SK-N-SH (cell line): ENCODE results near the gene MALRD1. TPM values are rescaled to one million over a fixed set of nuclear protein-coding genes. Genes with fewer than 3 reads are reported as not detected.

Experiments
- CTCF ChIA-PET: fragments of 300-600, 350-600 bp; formaldehyde crosslinking; extraction: SDS; loops from one replicate; lab custom pipeline; 2021; lab: Yijun Ruan, JAX
- POLR2A ChIA-PET: fragments of 350-600 bp; sonication (Branson Sonifier 250); formaldehyde crosslinking; extraction: SDS; loops from one replicate; lab custom pipeline; 2020; ENCODE audit warnings: antibody characterized with exemption, inconsistent platforms; lab: Yijun Ruan, JAX
- DNase-seq: peaks from one replicate; pipeline ENCODE4 v3.0.0; 2012
- H2AFZ ChIP-seq: fragments of 200-600 bp; sonication (generic); 2 replicates; pipeline ENCODE4 v1.8.1; 2016; ENCODE audit warnings: antibody characterized with exemption, mild to moderate bottlenecking, low read depth
- H3F3A ChIP-seq: fragments of 200-600 bp; sonication (generic); replicated peaks from 2 replicates; pipeline ENCODE3; 2016; ENCODE audit warnings: antibody characterized with exemption, mild to moderate bottlenecking; ENCODE audit not compliant: insufficient read depth
- H3K27ac ChIP-seq, 2 experiments: fragments of 200-500 bp in 1 of 2; fragments of 200-600 bp in 1 of 2; sonication (Bioruptor generic) in 1 of 2; sonication (generic), shearing (Covaris generic) in 1 of 2; 2 replicates each; pipeline versions ENCODE4 v1.5.1 to v1.6.1; 2014 to 2016; ENCODE audit warnings: low read depth in 2 of 2, inconsistent platforms in 1 of 2, low read length in 1 of 2, mild to moderate bottlenecking in 1 of 2, mixed read lengths in 1 of 2
- H3K27me3 ChIP-seq: fragments of 200-600 bp; sonication (generic), shearing (Covaris generic); 2 replicates; pipeline ENCODE4 v1.6.1; 2016; ENCODE audit warnings: mixed run types; ENCODE audit not compliant: insufficient read depth
- H3K36me3 ChIP-seq, 2 experiments: fragments of 200-500 bp in 1 of 2; fragments of 200-600 bp in 1 of 2; sonication (Bioruptor generic) in 1 of 2; sonication (generic) in 1 of 2; replicated peaks in 1 of 2; 2 replicates each; pipeline versions ENCODE3 to v1.5.1; 2014 to 2016; ENCODE audit warnings: low read length in 1 of 2, mild to moderate bottlenecking in 1 of 2; ENCODE audit not compliant: insufficient read depth in 2 of 2, control insufficient read depth in 1 of 2
- H3K4me1 ChIP-seq, 2 experiments: fragments of 200-500 bp in 1 of 2; fragments of 200-600 bp in 1 of 2; sonication (Bioruptor generic) in 1 of 2; sonication (generic), shearing (Covaris generic) in 1 of 2; 2 replicates each; pipeline versions ENCODE4 v1.5.1 to v1.6.1; 2014 to 2016; ENCODE audit warnings: low read depth in 1 of 2, low read length in 1 of 2, mixed run types in 1 of 2; ENCODE audit not compliant: insufficient read depth in 2 of 2, control insufficient read depth in 1 of 2
- H3K4me2 ChIP-seq: fragments of 200-600 bp; sonication (generic), shearing (Covaris generic); 2 replicates; pipeline ENCODE4 v1.6.1; 2017; ENCODE audit warnings: mixed run types
- H3K4me3 ChIP-seq, 2 experiments: fragments of 200-500 bp in 1 of 2; fragments of 200-600 bp in 1 of 2; sonication (Bioruptor generic) in 1 of 2; sonication (generic), shearing (Covaris generic) in 1 of 2; 2 replicates each; pipeline versions ENCODE4 v1.5.1 to v1.8.1; 2014 to 2016; ENCODE audit warnings: low read depth in 2 of 2, inconsistent platforms in 1 of 2, low read length in 1 of 2, mild to moderate bottlenecking in 1 of 2, mixed read lengths in 1 of 2, moderate library complexity in 1 of 2
- H3K79me2 ChIP-seq: fragments of 200-600 bp; sonication (generic); 2 replicates; pipeline ENCODE4 v1.8.1; 2017; ENCODE audit warnings: mild to moderate bottlenecking; ENCODE audit not compliant: insufficient read depth
- H3K9ac ChIP-seq: fragments of 200-600 bp; sonication (generic); 2 replicates; pipeline ENCODE4 v1.6.1; 2017; ENCODE audit warnings: mixed run types
- H3K9me2 ChIP-seq: fragments of 200-600 bp; sonication (generic); 2 replicates; pipeline ENCODE4 v1.6.1; 2017; ENCODE audit warnings: mixed run types
- H3K9me3 ChIP-seq: fragments of 200-600 bp; sonication (generic); 2 replicates; pipeline ENCODE4 v1.6.1; 2017; ENCODE audit warnings: mixed run types, mild to moderate bottlenecking, moderate library complexity
- H4K20me1 ChIP-seq: fragments of 200-600 bp; sonication (generic); 2 replicates; pipeline ENCODE4 v1.6.1; 2017; ENCODE audit warnings: mild to moderate bottlenecking, mixed run types; ENCODE audit not compliant: insufficient read depth
- CHD2 ChIP-seq: fragments of 150-350 bp; IDR thresholded peaks from 2 replicates; pipeline ENCODE4 v1.6.1; 2018; ENCODE audit warnings: low read length; ENCODE audit not compliant: partially characterized antibody
- FOSL2 ChIP-seq: IDR thresholded peaks from 2 replicates; pipeline ENCODE4 v1.4.0; 2012; ENCODE audit warnings: low read depth, mild to moderate bottlenecking, moderate library complexity, borderline replicate concordance
- FOXJ3 ChIP-seq: sonication (generic); formaldehyde crosslinking; IDR thresholded peaks from 2 replicates; pipeline ENCODE4 v1.5.1; 2020; ENCODE audit warnings: mild to moderate bottlenecking, missing genetic modification reagents
- IRF3 ChIP-seq: fragments of 150-350 bp; IDR thresholded peaks from 2 replicates; pipeline ENCODE4 v1.6.1; 2016; ENCODE audit warnings: mild to moderate bottlenecking, low read depth, low read length
- JUND ChIP-seq: IDR thresholded peaks from 2 replicates; pipeline ENCODE4 v1.4.0; 2012
- MAX ChIP-seq: IDR thresholded peaks from 2 replicates; pipeline ENCODE4 v1.4.0; 2012; ENCODE audit warnings: low read depth
- MXI1 ChIP-seq: IDR thresholded peaks from 2 replicates; pipeline ENCODE4 v1.6.1; 2012; ENCODE audit warnings: mild to moderate bottlenecking, low read depth, low read length, improper control_type of control experiment
- NFIC ChIP-seq: IDR thresholded peaks from 2 replicates; pipeline ENCODE4 v1.4.0; 2012; ENCODE audit warnings: borderline replicate concordance
- PBX3 ChIP-seq: IDR thresholded peaks from 2 replicates; pipeline ENCODE4; 2012
- RAD21 ChIP-seq: IDR thresholded peaks from 2 replicates; pipeline ENCODE4 v1.6.1; 2012; ENCODE audit warnings: mild to moderate bottlenecking, low read length
- REST ChIP-seq: IDR thresholded peaks from 2 replicates; pipeline ENCODE4 v1.6.1; 2012; ENCODE audit warnings: mild to moderate bottlenecking, low read depth, low read length, moderate library complexity
- RFX5 ChIP-seq: IDR thresholded peaks from 2 replicates; pipeline ENCODE4 v1.6.1; 2012; ENCODE audit warnings: mild to moderate bottlenecking, improper control_type of control experiment, low read length
- RXRA ChIP-seq: IDR thresholded peaks from 2 replicates; pipeline ENCODE4 v1.4.0; 2012; ENCODE audit warnings: low read depth, mild to moderate bottlenecking, borderline replicate concordance
- SIN3A ChIP-seq: IDR thresholded peaks from 2 replicates; pipeline ENCODE4 v1.6.1; 2012; ENCODE audit warnings: low read depth, mild to moderate bottlenecking, low read length, moderate library complexity, borderline replicate concordance
- SMC3 ChIP-seq: IDR thresholded peaks from 2 replicates; pipeline ENCODE4 v1.6.1; 2012; ENCODE audit warnings: low read depth, low read length, improper control_type of control experiment
- TAF1 ChIP-seq: IDR thresholded peaks from 2 replicates; pipeline ENCODE4 v1.6.1; 2012; ENCODE audit warnings: low read depth, mild to moderate bottlenecking, low read length, moderate library complexity, borderline replicate concordance
- TEAD4 ChIP-seq: IDR thresholded peaks from 2 replicates; pipeline ENCODE4 v1.4.0; 2012; ENCODE audit warnings: mild to moderate bottlenecking, borderline replicate concordance; ENCODE audit not compliant: insufficient read depth
- USF2 ChIP-seq: fragments of 150-350 bp; IDR thresholded peaks from 2 replicates; pipeline ENCODE4 v1.6.1; 2017; ENCODE audit warnings: antibody characterized with exemption, low read length, low read depth, borderline replicate concordance
- YY1 ChIP-seq: IDR thresholded peaks from 2 replicates; pipeline ENCODE4 v1.4.0; 2012; ENCODE audit warnings: low read depth, mild to moderate bottlenecking
- ZBTB33 ChIP-seq: IDR thresholded peaks from 2 replicates; pipeline ENCODE4 v1.4.0; 2012; ENCODE audit warnings: low read depth, borderline replicate concordance
- WGBS: methylation state at CpG from one replicate; pipeline ENCODE4 v1.1.6; 2017; ENCODE audit warnings: low lambda C conversion rate; 5-methylcytosine and 5-hydroxymethylcytosine counted together
- polyA plus RNA-seq, 3 experiments: library from polyadenylated mRNA; depleted of rRNA; stranded (reverse); fragments of >200 nt; gene quantifications; 2 replicates each; pipeline ENCODE4 v1.2.3, GENCODE V29; 2012

Gene MALRD1
- polyA plus RNA-seq, 1 of the 3 experiments (the other 2 are of a cell fraction): not detected

- no peaks in the 10 kb centered on the region for H3K36me3 ChIP-seq
- no peak overlapping the region for H3K4me3 ChIP-seq
- no peak overlapping the region for H3K4me2 ChIP-seq
- no peaks in the 10 kb centered on the region for H3K4me1 ChIP-seq
- H3K9me3 ChIP-seq: no peaks in the 10 kb centered on the region
- no peak overlapping the region for H3K9ac ChIP-seq
- no peaks in the 10 kb centered on the region for H3K27me3 ChIP-seq
- H3K27ac ChIP-seq: no peak overlapping the region
- H3K79me2 ChIP-seq: no peaks in the 10 kb centered on the region
- TF ChIP-seq NFIC (no peak), RFX5 (no peak), SIN3A (no peak), TEAD4 (no peak), REST (no peak), SMC3 (no peak), MXI1 (no peak), FOXJ3 (CRISPR knock-in tag) (no peak)
- TF ChIP-seq, all 33 proteins: peak for 0
- ChIA-PET CTCF (no interaction called here), POLR2A (no interaction called here)
- H2AFZ ChIP-seq: no peak overlapping the region
- no peaks in the 10 kb centered on the region for H3F3A ChIP-seq
- no peak for DNase-seq
- WGBS: 8% methylated on average over 2 of the region's 2 CpGs
- no peaks in the 10 kb centered on the region for H3K9me2 ChIP-seq
- H4K20me1 ChIP-seq: no peaks in the 10 kb centered on the region
These were observed 245.6 kb downstream of the MALRD1 start for GRCh38 chr10:19294233-19294632.

- no peak overlapping the region for H3K9ac ChIP-seq
- no peaks in the 10 kb centered on the region for H3F3A ChIP-seq
- no peaks in the 10 kb centered on the region for H3K79me2 ChIP-seq
- peaks cover 3% of the 10 kb centered on the region; the same call in 1 of the 2 replicates for H3K9me2 ChIP-seq
- POLR2A ChIA-PET: no interaction called here
- H3K4me2 ChIP-seq: no peak overlapping the region
- no peaks in the 10 kb centered on the region for H3K4me1 ChIP-seq
- TF ChIP-seq FOXJ3 (CRISPR knock-in tag) (no peak), RFX5 (no peak), IRF3 (no peak), PBX3 (no peak), JUND (no peak), FOSL2 (no peak), ZBTB33 (no peak), USF2 (no peak), CHD2 (no peak), RAD21 (no peak), TAF1 (no peak), MAX (no peak), RXRA (no peak), YY1 (no peak)
- CTCF ChIA-PET: no interaction called here
- no peak for DNase-seq
- H3K27ac ChIP-seq: no peak overlapping the region
- H4K20me1 ChIP-seq: no peaks in the 10 kb centered on the region
- no peaks in the 10 kb centered on the region for H3K27me3 ChIP-seq
- no peak overlapping the region for H2AFZ ChIP-seq
- H3K36me3 ChIP-seq: no peaks in the 10 kb centered on the region
- 26% methylated on average over 3 of the region's 3 CpGs for WGBS
- no peak overlapping the region for H3K4me3 ChIP-seq
- H3K9me3 ChIP-seq: no peaks in the 10 kb centered on the region
These were observed 251.0 kb downstream of the MALRD1 start for GRCh38 chr10:19299645-19300044.
